Measurements from ENCODE around the gene MGAT4B.
A peak's percentile ranks its signal among the peaks of the same experiment; 100 is the strongest.
"Not testable (repeated sequence)": the region's sequence is repeated elsewhere in the genome, so short reads cannot be mapped to it uniquely, and the experiment has no call there.

Gene MGAT4B

DNA sequence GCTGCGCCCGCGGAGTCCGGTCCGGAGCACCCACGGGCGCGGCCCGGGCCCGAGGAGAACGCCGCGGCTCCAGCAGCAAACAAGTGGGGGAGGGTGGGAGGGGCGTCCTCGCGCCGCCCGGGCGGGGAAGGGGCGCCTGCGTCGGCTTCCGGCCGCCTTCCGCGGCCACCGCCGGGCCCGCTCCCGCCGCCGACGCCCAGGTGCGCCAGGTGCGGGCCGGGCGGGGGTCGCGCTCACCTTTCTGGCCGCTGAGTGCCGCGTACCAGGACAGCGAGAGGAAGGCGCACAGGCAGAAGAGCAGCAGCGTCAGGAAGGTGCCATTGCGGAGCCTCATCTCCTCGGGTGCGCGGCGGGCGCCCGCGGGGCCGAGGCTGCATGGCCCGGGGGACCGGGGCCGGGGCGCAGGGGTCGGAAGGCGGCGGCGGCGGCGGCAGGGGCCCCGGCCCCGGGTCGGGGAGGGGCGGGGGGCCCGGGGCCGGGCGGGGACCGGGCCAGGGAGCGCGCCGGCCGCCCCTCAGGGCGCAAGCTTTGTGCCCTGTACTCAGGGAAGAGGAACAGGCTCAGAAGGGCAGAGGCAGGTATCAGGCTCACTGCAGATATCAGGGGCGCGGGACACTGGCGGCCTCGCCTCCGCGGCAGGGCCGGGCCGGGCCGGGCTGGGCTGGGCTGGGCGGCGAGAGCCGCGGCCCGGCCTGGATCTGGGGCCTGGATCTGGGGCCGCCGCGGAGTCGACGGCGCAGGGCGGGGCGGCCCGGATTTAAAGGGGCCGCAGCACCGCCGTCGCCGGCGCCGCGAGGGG lies at the start of gene MGAT4B:
MGAT4B (minus strand) TSS at position 617 of the 799 bp plus-strand sequence; CDS start at position 334, 283 bp downstream.
- peak; percentile 34 to 49 for DNase-seq

DNA sequence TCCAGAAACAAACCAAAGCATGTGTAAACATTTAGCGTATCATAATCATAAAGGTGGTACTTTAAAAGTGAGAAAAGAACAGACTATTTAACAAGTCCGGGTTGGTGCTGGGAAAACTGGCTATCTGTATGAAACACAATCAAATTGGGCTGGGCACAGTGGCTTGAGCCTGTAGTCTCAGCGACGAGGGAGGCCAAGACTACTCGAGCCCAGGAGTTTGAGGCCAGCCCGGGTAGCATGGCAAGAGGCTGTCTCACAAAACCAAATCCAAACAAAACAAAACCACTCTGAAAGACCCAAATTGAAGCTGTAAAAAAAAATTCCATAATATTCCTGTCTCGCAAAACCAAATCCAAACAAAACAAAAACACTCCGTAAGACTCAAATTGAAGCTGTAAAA lies 47.7 kb upstream of the MGAT4B start:
- DNase-seq, result no peak

GRCh38 chr5:179852993-179853547 lies 46.4 kb upstream of the MGAT4B start:
- no peak for DNase-seq

GRCh38 chr5:179841621-179842020 lies 35.0 kb upstream of the MGAT4B start:
- DNase-seq, result no peak

- DNase-seq, result no peak
These were observed 34.1 kb upstream of the MGAT4B start for GRCh38 chr5:179840766-179841165.

- DNase-seq, result no peak
These were observed 33.7 kb upstream of the MGAT4B start for GRCh38 chr5:179840321-179840720.

DNA sequence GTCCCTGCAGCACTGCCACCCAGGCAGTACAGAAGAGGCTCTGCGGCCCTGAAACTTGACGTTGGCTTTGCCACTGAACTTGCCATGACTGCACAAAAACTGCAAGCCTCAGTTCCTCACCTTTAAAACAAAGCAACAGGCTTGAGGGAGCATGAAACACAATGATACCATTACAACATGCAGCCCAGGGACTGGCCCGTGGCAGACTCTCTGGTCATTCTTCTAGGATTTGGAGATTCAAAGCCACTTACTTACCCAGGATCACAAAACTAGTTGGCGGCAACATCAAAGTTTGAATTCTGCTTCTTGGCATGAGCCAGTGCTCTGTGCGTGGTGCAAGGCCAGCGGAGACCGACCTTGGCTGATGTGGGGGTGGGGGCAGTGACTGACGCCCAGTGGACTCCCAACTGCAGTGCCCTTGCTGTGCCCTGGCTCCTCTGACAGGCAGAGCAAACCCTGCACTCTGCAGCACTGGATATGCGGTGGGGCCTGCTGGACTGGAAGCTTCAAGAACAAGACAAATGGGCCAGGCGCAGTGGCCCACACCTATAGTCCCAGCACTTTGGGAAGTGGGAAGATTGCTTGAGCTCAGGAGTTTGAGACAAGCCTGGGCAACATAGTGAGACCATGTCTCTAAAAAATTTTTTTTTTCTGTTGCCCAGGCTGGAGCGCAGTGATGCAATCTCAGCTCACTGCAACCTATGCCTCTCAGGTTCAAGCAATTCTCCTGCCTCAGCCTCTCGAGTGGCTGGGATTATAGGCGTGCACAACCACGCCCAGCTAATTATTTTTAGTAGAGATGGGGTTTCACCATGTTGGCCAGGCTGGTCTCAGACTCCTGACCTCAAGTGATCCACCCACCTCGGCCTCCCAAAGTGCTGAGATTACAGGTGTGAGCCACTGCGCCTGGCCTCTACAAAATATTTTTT lies 32.9 kb upstream of the MGAT4B start:
- no peak for DNase-seq

- no peak for DNase-seq
These were observed 30.7 kb upstream of the MGAT4B start for GRCh38 chr5:179837076-179838011.

DNA sequence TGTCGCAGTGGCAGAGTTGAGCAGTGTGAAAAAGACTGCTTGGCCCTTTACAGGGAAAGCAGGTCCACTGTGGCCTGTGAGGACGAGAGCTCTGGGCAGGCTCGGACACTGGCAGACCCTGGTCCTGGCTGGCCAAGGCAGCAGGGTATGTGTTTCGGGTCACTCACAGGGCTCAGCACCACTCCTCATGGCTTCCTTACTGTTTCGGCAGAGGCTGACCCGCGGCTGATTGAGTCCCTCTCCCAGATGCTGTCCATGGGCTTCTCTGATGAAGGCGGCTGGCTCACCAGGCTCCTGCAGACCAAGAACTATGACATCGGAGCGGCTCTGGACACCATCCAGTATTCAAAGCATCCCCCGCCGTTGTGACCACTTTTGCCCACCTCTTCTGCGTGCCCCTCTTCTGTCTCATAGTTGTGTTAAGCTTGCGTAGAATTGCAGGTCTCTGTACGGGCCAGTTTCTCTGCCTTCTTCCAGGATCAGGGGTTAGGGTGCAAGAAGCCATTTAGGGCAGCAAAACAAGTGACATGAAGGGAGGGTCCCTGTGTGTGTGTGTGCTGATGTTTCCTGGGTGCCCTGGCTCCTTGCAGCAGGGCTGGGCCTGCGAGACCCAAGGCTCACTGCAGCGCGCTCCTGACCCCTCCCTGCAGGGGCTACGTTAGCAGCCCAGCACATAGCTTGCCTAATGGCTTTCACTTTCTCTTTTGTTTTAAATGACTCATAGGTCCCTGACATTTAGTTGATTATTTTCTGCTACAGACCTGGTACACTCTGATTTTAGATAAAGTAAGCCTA lies 29.8 kb upstream of the MGAT4B start:
- no peak for DNase-seq

GRCh38 chr5:179834871-179835270 lies 28.2 kb upstream of the MGAT4B start:
- DNase-seq, result not testable (repeated sequence)

DNA sequence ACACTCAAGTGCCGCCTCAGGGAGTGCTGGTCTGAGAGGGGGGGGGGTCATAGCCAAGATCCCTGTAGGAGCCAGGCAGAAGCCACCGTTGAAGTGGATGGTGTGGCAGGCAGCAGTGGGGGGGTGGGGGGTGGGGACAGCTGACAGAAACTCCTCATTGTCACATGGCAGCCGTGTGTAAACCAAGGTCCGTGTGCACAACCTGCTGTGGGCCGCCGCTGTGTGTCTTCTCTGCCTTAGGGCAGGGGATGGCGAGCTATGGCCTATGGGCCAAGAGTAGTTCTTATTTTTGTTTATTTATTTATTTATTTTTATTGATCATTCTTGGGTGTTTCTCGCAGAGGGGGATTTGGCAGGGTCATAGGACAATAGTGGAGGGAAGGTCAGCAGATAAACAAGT lies 27.5 kb upstream of the MGAT4B start:
- no peak for DNase-seq

- no peak for DNase-seq
These were observed 27.0 kb upstream of the MGAT4B start for GRCh38 chr5:179833709-179834070.

- no peak for DNase-seq
These were observed 26.5 kb upstream of the MGAT4B start for GRCh38 chr5:179833056-179833708.

GRCh38 chr5:179832039-179832745 lies 25.5 kb upstream of the MGAT4B start:
- DNase-seq, result no peak

GRCh38 chr5:179830818-179831468 lies 24.3 kb upstream of the MGAT4B start:
- no peak for DNase-seq

DNA sequence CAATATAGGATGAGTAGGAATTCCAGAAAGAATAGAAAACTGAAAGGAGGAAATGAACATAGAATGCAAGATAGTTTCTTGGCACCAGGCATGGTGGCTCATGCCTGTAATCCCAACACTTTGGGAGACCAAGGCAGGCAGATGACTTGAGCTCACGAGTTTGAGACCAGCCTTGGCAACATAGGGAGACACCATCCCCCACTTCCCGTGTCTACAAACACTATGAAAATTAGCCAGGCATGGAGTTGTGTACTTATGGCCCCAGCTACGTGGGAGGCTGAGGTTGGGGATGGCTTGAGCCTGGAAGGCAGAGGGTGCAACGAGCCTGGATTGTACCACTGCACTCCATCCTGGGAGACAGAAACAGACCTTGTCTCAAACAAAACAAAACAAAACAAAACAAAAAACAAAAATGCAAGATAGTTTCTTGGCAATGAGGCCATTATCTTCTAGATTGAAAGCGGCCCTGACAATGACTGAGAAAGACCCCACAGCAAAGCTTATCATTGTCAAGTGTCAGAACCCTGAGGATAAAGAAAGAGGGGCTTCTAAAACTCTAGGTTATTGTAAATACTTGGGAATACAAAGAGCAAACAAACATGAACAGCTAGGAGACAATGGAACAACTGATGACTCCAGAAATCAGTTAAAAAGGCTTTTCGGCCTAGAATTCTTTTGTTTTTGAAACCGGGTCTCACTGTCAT lies 23.2 kb upstream of the MGAT4B start:
- DNase-seq, result no peak

GRCh38 chr5:179828756-179829421 lies 22.2 kb upstream of the MGAT4B start:
- DNase-seq, result no peak

GRCh38 chr5:179827680-179828079 lies 21.0 kb upstream of the MGAT4B start:
- DNase-seq, result peak; percentile 91 to 94

Data from AML-193 (cell line).